H9 (cell line): ENCODE data around the gene NFATC1. TPM values are rescaled to one million over a fixed set of nuclear protein-coding genes. Genes with fewer than 3 reads are reported as not detected.

Source experiments
- DNase-seq: peaks from one replicate; pipeline ENCODE4 v3.0.0-alpha.2; 2017
- H2AFZ ChIP-seq: one replicate; pipeline ENCODE4 v1.6.1; 2013; ENCODE audit warnings: mild to moderate bottlenecking, low read length, control low read depth, moderate library complexity
- H2AK5ac ChIP-seq: 2 replicates; pipeline ENCODE4 v1.6.1; 2013; ENCODE audit warnings: low read length, control low read depth, mixed read lengths; ENCODE audit not compliant: insufficient read length
- H2BK120ac ChIP-seq: one replicate; pipeline ENCODE4 v1.6.1; 2013; ENCODE audit warnings: low read depth, mild to moderate bottlenecking, low read length, control low read depth, inconsistent platforms; ENCODE audit not compliant: poor library complexity, severe bottlenecking
- H2BK12ac ChIP-seq: 2 replicates; pipeline ENCODE4 v1.6.1; 2013; ENCODE audit warnings: low read length, control low read depth, mixed read lengths, low read depth; ENCODE audit not compliant: insufficient read length
- H2BK15ac ChIP-seq: 2 replicates; pipeline ENCODE4 v1.6.1; 2013; ENCODE audit warnings: low read depth, low read length, control low read depth
- H2BK20ac ChIP-seq: one replicate; pipeline ENCODE4 v1.6.1; 2013; ENCODE audit warnings: low read depth, mild to moderate bottlenecking, low read length, control low read depth, inconsistent platforms; ENCODE audit not compliant: poor library complexity, severe bottlenecking
- H2BK5ac ChIP-seq: 2 replicates; pipeline ENCODE4 v1.6.1; 2013; ENCODE audit warnings: low read length, control low read depth, mixed read lengths; ENCODE audit not compliant: insufficient read length
- H3K14ac ChIP-seq: 2 replicates; pipeline ENCODE4 v1.6.1; 2013; ENCODE audit warnings: low read length, control low read depth; ENCODE audit not compliant: insufficient read depth
- H3K18ac ChIP-seq: 2 replicates; pipeline ENCODE4 v1.6.1; 2013; ENCODE audit warnings: low read depth, mild to moderate bottlenecking, mixed read lengths, low read length, control low read depth; ENCODE audit not compliant: insufficient read length
- H3K23ac ChIP-seq: 2 replicates; pipeline ENCODE4 v1.6.1; 2013; ENCODE audit warnings: low read length, control low read depth, mixed read lengths, low read depth; ENCODE audit not compliant: insufficient read length
- H3K23me2 ChIP-seq: 2 replicates; pipeline ENCODE4 v1.6.1; 2013; ENCODE audit warnings: low read depth, mild to moderate bottlenecking, mixed read lengths, low read length, control low read depth; ENCODE audit not compliant: insufficient read length, poor library complexity, severe bottlenecking
- H3K27ac ChIP-seq: 2 replicates; pipeline ENCODE4 v1.5.1; 2013; ENCODE audit warnings: low read length, control low read depth, mixed read lengths, low read depth; ENCODE audit not compliant: insufficient read length
- H3K27me3 ChIP-seq: 2 replicates; pipeline ENCODE4 v1.6.1; 2013; ENCODE audit warnings: low read length, control low read depth, inconsistent platforms; ENCODE audit not compliant: insufficient read depth
- H3K4ac ChIP-seq: 2 replicates; pipeline ENCODE4 v1.6.1; 2013; ENCODE audit warnings: low read depth, mild to moderate bottlenecking, control low read depth, inconsistent platforms, low read length, moderate library complexity
- H3K4me1 ChIP-seq: 2 replicates; pipeline ENCODE4 v1.6.1; 2013; ENCODE audit warnings: low read length, control low read depth, inconsistent platforms; ENCODE audit not compliant: insufficient read depth
- H3K4me2 ChIP-seq: 2 replicates; pipeline ENCODE4 v1.6.1; 2013; ENCODE audit warnings: low read length, control low read depth, mixed read lengths; ENCODE audit not compliant: insufficient read length, insufficient read depth
- H3K56ac ChIP-seq: 2 replicates; pipeline ENCODE4 v1.6.1; 2013; ENCODE audit warnings: low read depth, mild to moderate bottlenecking, mixed read lengths, low read length, control low read depth; ENCODE audit not compliant: insufficient read length
- H3K79me1 ChIP-seq: 2 replicates; pipeline ENCODE4 v1.6.1; 2013; ENCODE audit warnings: low read depth, mild to moderate bottlenecking, moderate library complexity, low read length, control low read depth, inconsistent platforms; ENCODE audit not compliant: insufficient read depth, poor library complexity, severe bottlenecking
- H3K79me2 ChIP-seq: 2 replicates; pipeline ENCODE4 v1.6.1; 2013; ENCODE audit warnings: low read length, control low read depth, inconsistent platforms; ENCODE audit not compliant: insufficient read depth
- H3K9ac ChIP-seq: 2 replicates; pipeline ENCODE4 v1.6.1; 2013; ENCODE audit warnings: low read length, control low read depth, mixed read lengths; ENCODE audit not compliant: insufficient read length; ENCODE audit errors: extremely low read depth
- H3K9me3 ChIP-seq: one replicate; pipeline ENCODE4 v1.6.1; 2013; ENCODE audit warnings: low read depth, low read length, inconsistent platforms; ENCODE audit not compliant: control insufficient read depth
- H3T11ph ChIP-seq: one replicate; pipeline ENCODE4 v1.6.1; 2013; ENCODE audit warnings: mild to moderate bottlenecking, low read length, control low read depth, inconsistent platforms
- H4K20me1 ChIP-seq: one replicate; pipeline ENCODE4 v1.6.1; 2013; ENCODE audit not compliant: control insufficient read depth, insufficient read length, insufficient read depth
- H4K5ac ChIP-seq: 2 replicates; pipeline ENCODE4 v1.6.1; 2013; ENCODE audit warnings: low read depth, mild to moderate bottlenecking, mixed read lengths, low read length, control low read depth; ENCODE audit not compliant: insufficient read length
- H4K8ac ChIP-seq: replicated peaks from 2 replicates; pipeline ENCODE4 v1.6.1; 2013; ENCODE audit warnings: low read length, control low read depth, mixed read lengths, low read depth; ENCODE audit not compliant: insufficient read length
- H4K91ac ChIP-seq: 2 replicates; pipeline ENCODE4 v1.6.1; 2013; ENCODE audit warnings: low read depth, mild to moderate bottlenecking, moderate library complexity, mixed read lengths, low read length, control low read depth; ENCODE audit not compliant: insufficient read length
- H3K27ac Mint-ChIP-seq, 3 experiments: 2 replicates in 2 of 3; 3 replicates in 1 of 3; pipeline ENCODE4 v1.8.0; 2020 to 2021; ENCODE audit warnings: mixed read lengths in 3 of 3, mild to moderate bottlenecking in 1 of 3, moderate library complexity in 1 of 3
- H3K27me3 Mint-ChIP-seq: 2 replicates; pipeline ENCODE4 v1.8.0; 2021; ENCODE audit warnings: low read depth, mild to moderate bottlenecking, moderate library complexity, mixed read lengths
- H3K36me3 Mint-ChIP-seq, 3 experiments: 2 replicates in 2 of 3; 3 replicates in 1 of 3; pipeline ENCODE4 v1.8.0; 2020 to 2021; ENCODE audit warnings: low read depth in 3 of 3, mixed read lengths in 3 of 3; ENCODE audit not compliant: insufficient read depth in 1 of 3
- H3K4me1 Mint-ChIP-seq, 2 experiments: 2 replicates each; pipeline ENCODE4 v1.8.0; 2020; ENCODE audit warnings: mixed read lengths in 2 of 2
- H3K4me3 Mint-ChIP-seq, 2 experiments: 2 replicates in 1 of 2; 3 replicates in 1 of 2; pipeline ENCODE4 v1.8.0; 2020 to 2021; ENCODE audit warnings: mild to moderate bottlenecking in 2 of 2, mixed read lengths in 2 of 2, moderate library complexity in 1 of 2
- H3K9me3 Mint-ChIP-seq, 2 experiments: 2 replicates in 1 of 2; 3 replicates in 1 of 2; pipeline ENCODE4 v1.8.0; 2020; ENCODE audit warnings: mild to moderate bottlenecking in 2 of 2, mixed read lengths in 2 of 2, moderate library complexity in 1 of 2
- CTCF ChIP-seq: fragments of 200-600 bp; sonication (generic); conservative IDR thresholded peaks from 3 replicates; pipeline ENCODE4 v1.8.0; 2021; ENCODE audit warnings: antibody characterized with exemption, mild to moderate bottlenecking
- WGBS: extraction: QIAGEN DNeasy Blood & Tissue Kit; methylation state at CpG from one replicate; pipeline ENCODE4 v1.1.7; 2013; ENCODE audit warnings: missing lambda C conversion rate, low lambda C conversion rate, mixed read lengths; ENCODE audit not compliant: insufficient read length; ENCODE audit errors: extremely low coverage; 5-methylcytosine and 5-hydroxymethylcytosine counted together
- total RNA-seq: library from RNA; stranded (reverse); gene quantifications from 2 replicates; pipeline ENCODE4 v1.2.1, GENCODE V29; 2021

NFATC1 gene
- total RNA-seq, 1 experiment from 2014 or later, result 5.5 TPM

- H3K4me1 Mint-ChIP-seq, result peaks cover 18 to 20% of the 10 kb centered on the region in 2 experiments
- Histone ChIP-seq H3K23ac (no peak overlapping the region), H4K20me1 (no peaks in the 10 kb centered on the region), H3K56ac (no peak overlapping the region), H3K9me3 (no peaks in the 10 kb centered on the region), H3K27me3 (no peaks in the 10 kb centered on the region), H2BK5ac (no peak overlapping the region), H3K18ac (no peak overlapping the region), H3K27ac (no peak overlapping the region), H3K79me2 (no peaks in the 10 kb centered on the region), H3K23me2 (no peaks in the 10 kb centered on the region), H2BK120ac (no peak overlapping the region), H3T11ph (no peak overlapping the region), H4K91ac (no peak overlapping the region), H3K79me1 (no peaks in the 10 kb centered on the region), H4K8ac (no peak overlapping the region), H3K4me2 (no peak overlapping the region), H3K4ac (no peak overlapping the region), H2AFZ (no peak overlapping the region), H4K5ac (no peak overlapping the region), H2BK20ac (no peak overlapping the region), H2AK5ac (no peak overlapping the region), H2BK15ac (no peak overlapping the region), H3K9ac (no peak overlapping the region), H2BK12ac (no peak overlapping the region), H3K4me1 (peaks cover 3% of the 10 kb centered on the region; the same call in 1 of the 2 replicates), H3K14ac (no peak overlapping the region)
- 100% methylated on average over 4 of the region's 6 CpGs for WGBS
- TF ChIP-seq CTCF, result no peak
- H3K9me3 Mint-ChIP-seq, result peaks cover 6 to 8% of the 10 kb centered on the region in 2 experiments; a peak in 4 of 5 replicates
- peaks cover 0 to 2% (median 0%) of the 10 kb centered on the region in 3 experiments; a peak in 2 of 7 replicates for H3K36me3 Mint-ChIP-seq
- no peak for DNase-seq
- H3K27me3 Mint-ChIP-seq, result peaks cover 4% of the 10 kb centered on the region
- H3K27ac Mint-ChIP-seq, result peak overlapping the region in 1 of 3 experiments; percentile 64; a peak in 1 of 7 replicates
- H3K4me3 Mint-ChIP-seq, result no peak overlapping the region
Observed at GRCh38 chr18:79563949-79564348, 168.2 kb downstream of the NFATC1 start.
